DMS 273 (cell line): ENCODE results near the gene MACROD1.

Experiments
- DNase-seq: peaks from one replicate; lab custom pipeline; 2025; ENCODE audit not compliant: unreplicated experiment; lab: John Stamatoyannopoulos, UW

The MACROD1 gene

DNA sequence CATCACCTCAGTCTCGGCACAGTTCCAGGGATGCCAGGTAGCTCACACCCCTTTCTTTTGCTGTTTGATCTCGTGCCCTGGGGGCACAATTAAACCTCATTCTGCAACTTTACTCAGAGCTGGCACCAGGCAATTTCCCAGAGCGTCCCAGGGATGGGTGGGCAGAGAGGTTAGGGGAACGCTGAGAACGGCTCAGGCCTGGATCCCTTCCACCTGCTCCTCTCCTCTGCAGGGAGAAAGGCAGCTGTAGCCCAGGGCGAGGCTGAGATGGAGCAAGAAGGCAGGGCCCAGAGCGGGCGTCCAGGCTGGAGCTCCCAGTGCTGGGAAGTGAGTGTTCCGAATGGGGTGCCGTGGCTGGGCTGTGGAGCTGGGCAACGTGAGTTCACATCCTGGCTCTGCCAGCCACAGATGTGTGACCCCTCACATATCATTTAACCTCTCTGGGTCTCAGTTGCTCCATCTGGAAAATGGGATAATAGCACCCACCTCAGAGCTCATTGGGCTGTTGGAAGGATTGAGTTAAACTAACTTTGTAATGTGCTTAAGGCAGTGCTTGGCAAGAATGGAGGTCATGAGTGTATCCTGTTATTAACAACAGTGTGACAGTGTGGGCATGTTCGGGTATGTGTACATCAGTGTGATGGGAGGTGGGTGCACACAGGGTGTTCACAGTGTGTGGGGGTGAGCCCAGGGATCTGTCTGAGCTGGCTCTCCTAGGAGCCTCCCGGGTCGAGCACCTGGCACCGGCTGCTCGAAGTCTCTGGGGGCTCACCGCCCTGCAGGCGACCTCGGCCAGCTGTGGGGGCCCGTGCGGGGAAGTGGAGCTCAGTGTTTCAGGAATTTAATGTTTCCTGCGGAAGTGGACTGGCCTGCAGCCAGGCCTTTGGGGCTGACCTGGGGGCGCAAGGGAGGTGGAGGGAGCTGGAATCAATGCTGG, 164.2 kb downstream of the MACROD1 start:
- peak; percentile 36 for DNase-seq

DNA sequence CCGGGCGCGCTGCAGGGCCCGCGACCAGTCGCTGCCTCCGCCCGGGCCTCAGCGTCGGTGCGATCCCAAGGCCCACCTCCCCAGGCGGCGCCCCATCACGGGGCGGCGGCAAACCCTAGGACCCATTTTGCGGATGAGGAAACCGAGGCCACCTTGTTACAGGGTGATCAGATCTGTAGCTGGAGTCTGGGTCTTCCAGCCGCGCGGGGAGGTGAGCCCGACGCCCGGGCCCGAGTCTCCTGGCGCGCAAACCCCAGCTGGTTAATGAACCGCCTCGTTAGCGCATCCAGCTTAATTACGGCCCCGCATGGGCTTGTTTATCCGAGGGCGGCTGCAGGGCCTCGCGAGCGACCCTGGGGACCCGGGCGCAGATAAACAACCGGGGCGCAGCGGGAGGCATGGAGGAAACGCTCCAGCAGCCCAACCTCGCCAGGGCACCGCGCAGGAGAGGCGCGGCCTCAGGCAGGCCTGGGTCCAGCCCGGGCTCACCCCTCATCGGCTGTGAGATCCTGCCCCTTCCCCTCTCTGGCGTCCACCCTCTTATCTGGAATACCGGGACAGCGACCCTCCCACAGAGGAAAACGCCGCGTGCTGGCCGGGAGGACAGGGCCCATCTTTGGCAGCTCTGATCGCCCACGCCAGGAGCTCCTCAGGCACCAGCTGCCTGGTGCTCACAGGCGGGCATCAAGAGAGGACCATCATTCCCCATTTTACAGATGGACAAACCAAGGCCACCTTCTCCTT, 165.0 kb downstream of the MACROD1 start:
- no peak for DNase-seq

DNA sequence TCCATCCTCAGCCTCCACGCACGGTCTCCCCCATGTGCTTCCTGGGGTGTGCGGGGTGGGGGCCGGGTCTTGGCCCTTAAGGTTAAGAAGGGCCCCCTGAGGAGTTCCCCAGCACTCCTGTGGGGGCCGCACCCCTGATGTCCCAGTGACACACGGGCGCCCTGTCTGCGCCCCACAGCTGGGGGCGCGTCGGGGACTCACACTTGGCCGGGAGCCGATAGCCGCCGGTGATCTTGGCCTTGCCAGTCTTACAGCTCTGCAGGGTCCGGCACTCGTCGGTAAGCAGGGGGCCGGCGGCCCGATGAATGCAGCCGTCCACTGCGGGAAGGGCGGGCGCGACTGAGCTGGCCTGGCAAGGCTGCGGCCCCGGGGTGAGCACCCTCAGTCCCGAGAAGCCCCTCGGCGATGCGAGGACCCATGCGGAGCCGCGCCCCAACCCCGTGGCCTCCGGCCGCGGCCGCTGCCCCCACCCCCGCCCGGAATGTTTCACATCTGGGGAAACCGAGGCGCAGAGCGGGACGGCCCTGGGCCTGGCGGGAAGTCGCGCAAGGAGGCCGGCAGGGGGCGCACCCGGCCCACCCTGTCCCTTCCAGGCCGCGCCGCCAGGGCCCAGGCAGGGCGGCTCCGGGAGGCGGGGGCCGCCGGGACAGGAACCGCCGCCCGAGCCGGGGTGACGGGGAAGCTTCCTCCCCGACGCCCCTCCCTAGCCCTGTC, 165.7 kb downstream of the MACROD1 start:
- DNase-seq: peak; percentile 88

DNA sequence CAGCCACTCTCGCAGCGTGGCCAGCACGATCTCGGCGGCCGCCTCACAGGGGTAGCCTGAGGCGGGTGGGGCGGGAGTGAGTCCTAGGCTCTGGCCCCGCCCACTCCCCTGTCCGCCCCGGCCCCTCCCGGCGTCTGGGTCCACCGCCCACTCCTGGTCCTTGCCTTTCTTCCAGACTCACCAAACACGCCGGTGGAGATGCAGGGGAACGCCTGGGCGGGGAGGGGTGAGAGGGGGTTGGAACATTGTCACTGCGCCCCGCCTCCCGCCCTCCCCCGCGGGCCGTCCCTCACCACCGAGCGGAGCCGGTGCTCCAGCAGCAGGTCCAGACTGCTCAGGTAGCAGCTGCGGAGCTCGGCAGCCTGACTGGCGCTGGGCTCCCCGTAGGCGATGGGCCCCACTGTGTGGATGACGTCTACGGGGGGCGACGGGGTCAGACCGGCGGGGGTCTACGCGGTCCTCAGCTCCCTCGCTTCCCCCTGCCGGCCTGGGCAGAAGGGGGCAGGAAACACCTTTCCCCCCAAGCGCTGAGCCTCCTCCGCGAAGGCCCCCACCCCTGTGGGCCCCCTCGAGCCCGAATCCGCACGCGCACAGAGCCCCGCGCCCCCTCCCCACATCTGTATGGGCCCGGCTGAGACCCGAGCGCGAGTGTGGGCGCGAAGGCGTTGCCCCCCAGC, 166.4 kb downstream of the MACROD1 start:
- peak; percentile 83 for DNase-seq

DNA sequence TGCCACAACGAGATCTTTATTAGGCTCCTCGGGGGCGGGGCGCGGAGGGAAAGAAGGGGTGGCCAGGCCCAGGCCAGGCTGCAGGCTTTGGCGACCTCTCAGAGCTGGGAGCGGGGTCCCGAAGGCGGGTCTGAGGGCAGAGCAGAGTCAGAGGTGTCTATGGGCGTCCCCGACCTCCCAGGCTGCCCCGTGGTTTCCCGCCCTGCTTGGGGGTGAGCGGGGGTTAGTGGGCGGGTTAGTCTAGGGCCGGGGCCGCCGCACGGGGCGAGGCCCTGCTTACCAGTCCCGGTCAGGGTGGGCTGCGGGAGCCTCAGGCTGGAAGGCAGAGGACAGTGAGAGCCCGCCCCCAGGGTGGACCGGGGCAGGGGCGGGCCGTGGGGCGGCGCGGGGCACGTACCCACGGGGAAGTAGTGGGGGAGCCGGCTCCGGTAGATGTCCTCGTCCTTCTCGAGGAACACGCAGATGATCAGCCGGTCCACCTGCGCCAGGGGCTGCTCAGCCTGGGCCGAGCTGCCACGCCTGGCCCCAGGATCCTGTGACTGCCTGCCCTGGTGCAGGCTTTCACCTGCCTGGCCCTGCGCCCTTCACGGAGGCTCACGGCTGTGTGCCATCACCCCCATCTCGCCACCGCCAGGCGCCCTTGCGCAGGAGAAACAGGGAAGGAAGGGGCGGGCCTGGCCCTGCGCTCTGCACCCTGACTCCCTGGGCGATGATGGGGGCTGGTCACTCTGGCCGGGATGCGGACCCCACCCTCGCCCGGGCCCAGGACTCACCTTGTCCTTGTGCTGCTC, 167.2 kb downstream of the MACROD1 start:
- DNase-seq: no peak

DNA sequence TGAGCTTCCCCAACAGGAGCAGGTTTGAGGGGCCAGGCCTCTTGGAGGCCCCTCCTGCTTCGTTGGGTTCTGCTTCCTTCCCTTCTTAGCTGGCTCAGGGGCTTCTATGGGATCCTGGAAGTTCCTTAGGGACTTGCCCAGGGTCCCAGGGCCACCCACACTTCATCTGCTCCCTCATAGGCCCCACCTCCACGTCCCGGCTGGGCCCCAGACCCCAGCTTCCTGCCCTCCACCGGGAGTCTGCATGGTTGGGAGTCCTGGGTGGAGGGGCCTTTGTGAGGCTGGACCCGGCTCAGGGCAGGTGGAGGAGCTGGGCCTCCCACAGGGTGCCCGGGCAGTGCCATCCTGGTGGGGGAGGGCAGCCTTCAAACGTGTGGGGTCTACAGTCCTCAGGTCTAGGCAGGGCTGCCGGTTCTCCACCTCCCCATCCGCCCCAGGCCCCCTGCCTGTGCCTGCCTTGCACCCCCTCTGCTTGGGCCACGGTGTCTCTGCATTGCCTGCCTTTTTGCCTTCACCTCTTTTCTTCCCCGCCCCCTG, 168.0 kb downstream of the MACROD1 start:
- no peak for DNase-seq

DNA sequence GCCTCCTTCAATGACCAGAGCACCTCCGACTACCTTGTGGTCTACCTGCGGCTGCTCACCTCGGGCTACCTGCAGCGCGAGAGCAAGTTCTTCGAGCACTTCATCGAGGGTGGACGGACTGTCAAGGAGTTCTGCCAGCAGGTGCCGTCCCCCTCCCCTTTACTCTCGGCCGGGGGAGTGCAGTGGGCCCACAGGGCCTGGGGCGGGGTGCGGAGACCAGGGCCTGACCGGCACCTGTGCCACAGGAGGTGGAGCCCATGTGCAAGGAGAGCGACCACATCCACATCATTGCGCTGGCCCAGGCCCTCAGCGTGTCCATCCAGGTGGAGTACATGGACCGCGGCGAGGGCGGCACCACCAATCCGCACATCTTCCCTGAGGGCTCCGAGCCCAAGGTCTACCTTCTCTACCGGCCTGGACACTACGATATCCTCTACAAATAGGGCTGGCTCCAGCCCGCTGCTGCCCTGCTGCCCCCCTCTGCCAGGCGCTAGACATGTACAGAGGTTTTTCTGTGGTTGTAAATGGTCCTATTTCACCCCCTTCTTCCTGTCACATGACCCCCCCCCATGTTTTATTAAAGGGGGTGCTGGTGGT, 168.7 kb downstream of the MACROD1 start:
- DNase-seq: no peak

DNA sequence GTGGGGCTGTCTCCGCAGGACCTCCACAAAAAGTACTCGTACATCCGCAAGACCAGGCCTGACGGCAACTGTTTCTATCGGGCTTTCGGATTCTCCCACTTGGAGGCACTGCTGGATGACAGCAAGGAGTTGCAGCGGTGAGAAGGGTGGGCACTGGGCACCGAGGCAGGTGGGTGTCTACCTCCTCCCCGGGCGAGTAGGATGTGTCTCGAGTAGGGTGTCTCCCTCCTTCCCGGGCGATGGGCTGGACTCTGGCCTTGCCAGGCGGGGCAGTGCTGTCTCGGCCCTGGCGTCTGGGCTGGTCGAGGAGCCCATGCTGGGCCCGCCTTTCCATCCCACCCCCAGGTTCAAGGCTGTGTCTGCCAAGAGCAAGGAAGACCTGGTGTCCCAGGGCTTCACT, 169.4 kb downstream of the MACROD1 start:
- no peak for DNase-seq

DNA sequence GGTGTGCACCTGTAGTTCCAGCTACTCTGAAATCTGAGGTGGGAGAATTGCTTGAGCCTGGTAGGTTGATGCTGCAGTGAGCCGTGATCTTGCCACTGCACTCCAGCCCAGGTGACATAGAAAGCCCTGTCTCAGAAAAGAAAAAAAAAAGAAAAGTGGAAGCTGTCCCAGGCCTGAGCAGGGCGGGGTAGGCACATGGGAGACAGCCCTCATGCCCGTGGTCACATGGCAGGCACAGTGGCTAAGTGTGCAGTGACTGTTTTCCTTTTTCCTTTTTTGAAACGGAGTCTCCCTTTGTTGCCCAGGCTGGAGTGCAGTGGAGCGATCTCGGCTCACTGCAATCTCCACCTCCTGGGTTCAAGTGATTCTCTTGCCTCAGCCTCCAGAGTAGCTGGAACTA, 171.9 kb downstream of the MACROD1 start:
- no peak for DNase-seq

DNA sequence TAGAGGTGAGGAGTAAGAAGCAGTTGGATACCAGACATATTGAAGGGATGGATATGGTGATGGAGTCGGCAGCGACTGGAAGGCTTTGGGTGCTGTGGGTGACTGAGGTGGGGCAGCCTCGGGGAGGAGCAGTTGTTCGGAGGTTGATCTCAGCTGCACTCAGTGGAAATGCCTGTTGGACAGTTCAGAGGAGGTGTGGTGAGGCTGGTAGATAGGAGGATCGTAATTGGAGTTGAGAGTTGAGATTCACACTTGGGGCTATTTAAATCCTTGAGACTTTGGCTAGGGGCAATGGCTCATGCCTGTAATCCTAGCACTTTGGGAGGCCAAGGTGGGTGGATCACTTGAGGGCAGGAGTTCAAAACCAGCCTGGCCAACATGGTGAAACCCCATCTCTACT, 172.8 kb downstream of the MACROD1 start:
- DNase-seq: no peak

DNA sequence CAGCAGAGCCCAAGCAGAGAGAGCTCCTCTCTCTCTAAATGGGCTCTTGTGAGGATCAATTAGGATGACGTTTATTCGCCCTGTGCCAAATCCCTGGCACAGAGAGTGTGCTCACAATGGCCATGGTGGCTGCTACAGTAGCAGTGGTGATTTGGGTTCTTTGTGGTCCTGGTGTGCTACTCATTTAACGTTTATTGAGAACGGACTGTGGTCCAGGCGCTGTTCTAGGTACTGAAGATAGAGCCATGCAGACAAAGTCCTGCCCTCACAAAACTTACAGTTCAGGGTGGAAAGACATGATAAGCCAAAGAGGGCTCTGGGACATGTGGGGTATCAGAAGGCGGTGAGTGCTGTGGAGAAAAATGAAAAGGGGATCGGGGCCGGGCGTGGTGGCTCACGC, 174.4 kb downstream of the MACROD1 start:
- DNase-seq: no peak

DNA sequence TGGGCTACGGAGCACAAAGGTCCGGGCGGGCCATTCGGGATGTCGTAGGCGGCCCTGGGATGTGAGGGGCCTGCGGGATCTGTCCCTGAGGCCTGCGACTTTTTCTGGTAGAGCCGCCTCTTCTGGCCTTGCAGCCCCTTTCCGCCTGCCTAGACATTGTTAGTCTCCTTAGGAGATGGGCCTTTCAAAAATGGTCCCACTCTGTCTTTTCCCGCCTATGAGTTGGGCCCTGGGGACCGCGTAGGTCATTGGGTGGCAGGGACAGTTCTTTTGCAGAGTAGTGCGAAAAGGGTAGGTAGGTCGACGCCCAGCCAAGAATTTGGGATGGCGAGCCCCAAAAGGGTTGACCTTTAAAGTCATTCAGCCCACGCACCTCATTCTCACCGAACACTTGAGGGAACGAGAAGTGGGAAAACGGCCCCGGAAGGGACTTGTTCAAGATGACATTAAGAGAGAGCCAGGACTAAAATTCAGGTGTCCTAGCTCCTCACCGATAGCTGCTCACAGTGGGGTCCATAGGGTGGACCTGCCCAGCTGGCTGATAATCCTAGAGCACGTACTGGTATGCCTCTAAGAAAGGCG, 178.9 kb downstream of the MACROD1 start:
- DNase-seq: no peak

DNA sequence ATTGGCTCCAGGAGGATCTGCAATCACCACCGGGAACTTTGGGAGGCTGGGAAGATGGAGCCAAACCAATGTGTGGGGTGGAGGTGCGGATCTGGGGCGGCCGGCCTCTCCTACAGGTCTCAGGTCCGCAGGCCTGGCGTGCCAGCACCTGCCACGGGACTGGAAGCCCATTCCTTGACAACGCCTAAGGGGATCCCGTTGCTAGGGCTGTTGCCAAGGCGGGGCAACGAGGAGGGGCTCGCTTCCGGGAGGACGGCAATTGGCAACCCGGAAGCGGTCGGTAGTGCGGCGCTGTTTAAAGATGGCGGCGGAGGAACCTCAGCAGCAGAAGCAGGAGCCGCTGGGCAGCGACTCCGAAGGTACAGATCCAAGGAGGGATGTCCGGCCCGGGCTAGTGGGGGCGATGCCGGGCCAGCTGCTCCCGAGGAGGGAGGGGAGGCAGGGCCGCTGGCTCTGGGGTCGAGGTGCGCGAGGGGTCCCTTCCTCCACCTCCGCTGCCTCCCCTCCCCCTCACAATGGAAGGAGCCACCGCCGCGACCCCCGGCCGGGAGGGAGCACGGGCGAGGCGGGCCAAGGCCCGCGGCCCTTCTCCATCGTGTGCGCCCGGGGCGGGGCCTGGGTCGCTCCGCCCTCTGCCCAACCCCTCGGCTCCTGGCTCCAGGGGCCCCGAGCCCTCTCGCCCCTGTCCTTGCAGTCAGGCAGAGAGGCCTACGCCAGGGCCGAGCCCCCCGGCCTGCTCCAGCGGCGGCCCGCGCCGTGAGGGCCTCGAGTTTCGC, 179.6 kb downstream of the MACROD1 start, which contains the start of gene OTUB1:
Gene OTUB1 (plus strand): TSS at position 283 of the 776 bp plus-strand sequence. CDS start 19 bp downstream, at position 302.
- peak; percentile 95 for DNase-seq

DNA sequence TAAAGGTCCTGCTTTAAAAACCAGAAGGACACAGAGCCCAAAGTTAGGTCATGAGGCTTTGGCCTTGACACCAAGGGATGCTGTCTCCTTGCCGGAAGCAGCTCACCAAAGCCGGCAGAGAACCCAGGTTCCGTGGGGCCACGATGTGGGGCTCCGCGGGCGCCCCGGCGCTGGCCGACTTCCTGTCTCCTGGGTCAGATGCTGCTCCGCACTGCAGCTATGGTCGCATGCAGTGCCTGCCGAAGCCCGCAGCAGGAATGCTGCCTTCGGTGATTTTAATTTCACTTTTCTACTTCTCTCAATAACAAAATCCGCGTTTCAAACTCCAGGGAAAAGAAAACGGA, 180.1 kb downstream of the MACROD1 start:
- DNase-seq: peak; percentile 57

DNA sequence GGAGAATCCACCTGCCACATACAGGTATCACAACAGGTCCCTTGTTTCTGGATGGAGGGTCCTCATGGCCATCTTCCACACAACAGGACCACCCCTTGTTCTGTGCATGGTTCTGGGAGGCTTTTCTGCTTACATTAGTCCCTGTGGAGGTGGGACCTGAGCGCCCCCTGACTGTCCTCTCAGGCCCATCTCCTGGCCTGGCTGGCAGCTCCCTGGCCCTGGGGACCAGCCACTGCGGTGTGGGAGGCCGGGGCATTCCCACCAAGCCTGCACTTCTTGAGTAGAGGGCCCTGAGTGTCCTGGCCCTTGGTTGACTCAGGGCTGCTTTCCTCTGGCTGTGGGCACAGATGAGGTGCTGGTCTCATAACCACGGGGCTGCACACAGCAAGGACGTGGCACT, 186.5 kb downstream of the MACROD1 start:
- no peak for DNase-seq

DNA sequence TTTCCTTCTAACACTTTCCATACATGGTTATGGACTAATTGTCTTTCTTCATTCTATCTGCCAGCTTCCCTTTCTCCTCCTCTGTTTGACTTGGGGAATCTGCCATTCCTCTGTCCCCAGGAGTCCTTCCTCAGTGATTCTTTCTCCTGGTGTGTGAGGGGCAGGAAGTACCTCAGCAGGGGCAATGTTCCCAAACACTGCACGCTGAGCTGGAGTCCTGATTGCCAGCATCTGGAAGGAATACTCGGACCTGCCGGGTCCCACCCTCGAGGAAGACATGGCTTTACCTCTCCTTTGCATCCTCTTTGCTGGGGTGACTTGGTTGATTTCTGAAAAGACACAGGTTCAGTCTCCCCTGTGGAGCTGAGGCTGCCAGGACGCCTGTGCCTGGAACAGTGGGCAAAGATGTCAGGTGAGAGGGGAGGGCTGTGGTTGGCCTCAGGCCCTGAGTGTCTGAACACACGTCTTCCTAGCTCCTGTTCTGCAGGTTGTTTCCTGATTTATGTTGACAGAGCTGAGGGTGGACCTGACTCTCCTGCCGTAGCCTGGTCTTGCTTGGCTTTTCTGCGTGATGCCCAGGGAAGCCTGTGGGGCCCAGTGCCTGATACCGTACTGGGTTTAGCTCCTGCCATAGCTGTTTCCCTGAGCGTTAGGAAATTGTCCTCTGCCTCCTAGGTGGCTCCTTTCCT, 187.2 kb downstream of the MACROD1 start:
- no peak for DNase-seq

DNA sequence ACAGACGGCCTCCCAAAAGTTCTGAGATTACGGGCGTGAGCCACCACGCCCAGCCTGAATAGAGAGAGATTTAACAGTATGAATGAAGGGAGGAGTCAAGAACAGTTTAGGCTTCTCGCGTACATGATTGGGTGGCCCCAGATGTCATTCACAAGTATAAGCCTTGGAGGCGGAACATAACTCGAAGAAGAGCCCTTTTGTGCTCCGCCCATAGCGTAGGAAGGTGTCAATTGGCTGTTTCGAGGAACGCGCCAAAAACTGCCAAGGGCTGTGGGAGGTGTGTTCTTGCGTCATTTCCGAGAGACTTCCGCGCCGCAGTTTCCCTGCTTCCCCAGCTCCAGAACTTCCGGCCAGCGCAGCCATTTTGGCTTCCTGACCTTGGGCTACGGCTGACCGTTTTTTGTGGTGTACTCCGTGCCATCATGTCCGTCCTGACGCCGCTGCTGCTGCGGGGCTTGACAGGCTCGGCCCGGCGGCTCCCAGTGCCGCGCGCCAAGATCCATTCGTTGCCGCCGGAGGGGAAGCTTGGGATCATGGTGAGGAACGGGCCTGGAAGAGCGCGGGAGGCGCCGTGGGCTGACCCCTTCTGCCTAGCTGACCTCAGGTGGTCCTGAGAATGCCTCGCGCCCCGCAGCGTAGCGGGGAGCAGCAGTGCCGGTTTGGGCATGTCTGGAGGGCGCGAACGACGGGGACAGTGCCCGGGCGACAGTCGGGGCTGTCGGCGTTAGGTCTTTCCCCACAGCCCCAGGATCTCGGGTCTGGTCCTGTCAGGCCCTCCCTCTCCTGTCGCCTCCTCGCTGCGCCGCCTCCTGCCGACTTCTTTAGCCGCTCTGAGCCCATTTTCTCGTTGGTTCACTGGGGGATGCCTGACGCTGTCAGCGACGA, 191.4 kb downstream of the MACROD1 start, which contains the start of gene COX8A:
Gene COX8A (plus strand): TSS at position 362 of the 885 bp plus-strand sequence. CDS start 61 bp downstream, at position 423.
- DNase-seq: peak; percentile 100
